Measurements from ENCODE around the gene ITFG1. TPM values are rescaled to one million over a fixed set of nuclear protein-coding genes. Genes with fewer than 3 reads are reported as not detected.

ITFG1 gene
- total and polyA plus RNA-seq, 7 donors, result 12.0 to 59.3 (median 36.0) TPM

DNA sequence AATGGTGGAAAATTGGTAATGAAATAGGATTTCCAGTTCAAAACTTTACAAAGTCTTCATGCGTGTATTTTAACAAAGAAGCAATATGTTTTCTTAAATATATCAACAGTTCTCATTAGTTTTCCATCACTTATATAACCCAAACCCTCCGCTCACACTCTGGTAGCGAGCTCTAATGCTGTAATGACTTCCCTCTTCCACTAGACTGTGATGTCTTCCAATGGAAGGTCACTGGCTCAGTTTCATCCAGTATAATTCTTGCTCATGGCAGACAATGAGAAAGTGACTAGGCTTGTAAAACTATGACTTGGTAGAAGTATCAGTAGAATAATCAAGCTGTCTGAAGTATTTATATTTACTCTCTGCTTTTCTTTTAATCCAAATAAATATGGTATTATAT, 349.9 kb downstream of the ITFG1 start:
- intact Hi-C loops (cut with DNase I), result no loop called here
- WGBS, 2 donors, result 96 to 97% methylated on average over 3 of the region's 3 CpGs
- Histone ChIP-seq H3K4me1 (no peaks in the 10 kb centered on the region), H3K36me3 (no peaks in the 10 kb centered on the region), H3K27ac (no peak overlapping the region), H3K4me3 (no peak overlapping the region), H3K27me3 (no peaks in the 10 kb centered on the region), H3K9me3 (no peaks in the 10 kb centered on the region)
- no peak for DNase-seq
- TF ChIP-seq POLR2A (IDR thresholded peaks at IDR 0.05) (no peak), POLR2AphosphoS5 (IDR thresholded peaks at IDR 0.05) (no peak), EP300 (IDR thresholded peaks at IDR 0.05) (no peak)
- TF ChIP-seq, protein P1, sequence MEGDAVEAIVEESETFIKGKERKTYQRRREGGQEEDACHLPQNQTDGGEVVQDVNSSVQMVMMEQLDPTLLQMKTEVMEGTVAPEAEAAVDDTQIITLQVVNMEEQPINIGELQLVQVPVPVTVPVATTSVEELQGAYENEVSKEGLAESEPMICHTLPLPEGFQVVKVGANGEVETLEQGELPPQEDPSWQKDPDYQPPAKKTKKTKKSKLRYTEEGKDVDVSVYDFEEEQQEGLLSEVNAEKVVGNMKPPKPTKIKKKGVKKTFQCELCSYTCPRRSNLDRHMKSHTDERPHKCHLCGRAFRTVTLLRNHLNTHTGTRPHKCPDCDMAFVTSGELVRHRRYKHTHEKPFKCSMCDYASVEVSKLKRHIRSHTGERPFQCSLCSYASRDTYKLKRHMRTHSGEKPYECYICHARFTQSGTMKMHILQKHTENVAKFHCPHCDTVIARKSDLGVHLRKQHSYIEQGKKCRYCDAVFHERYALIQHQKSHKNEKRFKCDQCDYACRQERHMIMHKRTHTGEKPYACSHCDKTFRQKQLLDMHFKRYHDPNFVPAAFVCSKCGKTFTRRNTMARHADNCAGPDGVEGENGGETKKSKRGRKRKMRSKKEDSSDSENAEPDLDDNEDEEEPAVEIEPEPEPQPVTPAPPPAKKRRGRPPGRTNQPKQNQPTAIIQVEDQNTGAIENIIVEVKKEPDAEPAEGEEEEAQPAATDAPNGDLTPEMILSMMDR (IDR thresholded peaks at IDR 0.05), result no peak

DNA sequence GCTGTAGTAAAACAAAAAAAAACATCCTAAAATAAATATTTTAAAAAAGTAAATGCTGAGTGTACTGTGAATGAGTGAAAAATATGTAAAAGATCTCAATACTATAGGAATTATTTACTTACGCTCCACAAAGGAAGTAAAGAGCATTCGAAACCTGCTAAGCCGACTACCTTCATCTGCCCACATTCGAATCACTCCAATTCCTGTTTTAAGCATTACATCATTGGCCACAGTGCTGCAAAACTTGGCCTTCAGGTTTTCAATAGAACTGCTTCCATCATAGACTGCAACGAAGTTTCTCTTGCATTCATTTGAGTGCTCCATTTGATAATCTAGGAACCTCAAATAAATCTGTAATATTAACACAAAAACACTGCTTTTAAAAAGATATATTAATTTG, 351.5 kb downstream of the ITFG1 start:
- WGBS, 2 donors, result 85 to 91% methylated on average over 5 of the region's 5 CpGs
- Histone ChIP-seq H3K27me3 (no peaks in the 10 kb centered on the region), H3K36me3 (no peaks in the 10 kb centered on the region), H3K9me3 (no peaks in the 10 kb centered on the region), H3K4me1 (no peaks in the 10 kb centered on the region), H3K4me3 (no peak overlapping the region), H3K27ac (no peak overlapping the region)
- TF ChIP-seq EP300 (IDR thresholded peaks at IDR 0.05) (no peak), POLR2A (IDR thresholded peaks at IDR 0.05) (no peak), POLR2AphosphoS5 (IDR thresholded peaks at IDR 0.05) (no peak)
- TF ChIP-seq, protein P1 (IDR thresholded peaks at IDR 0.05), result no peak
- no peak for DNase-seq
- intact Hi-C loops (cut with DNase I), result no loop called here

Small RNA genes within 50 kb of the gene (small RNA-seq; reads per million reads assigned to genes)
- gene RF00019, result 0 reads per million in 3 donors
- 0 to 0.22 (median 0.06) reads per million in 3 donors for gene RNA5SP425

Other genes with a start within 250 kb of the ITFG1 start
- gene PHKB, start 268 bp upstream of the ITFG1 start, total RNA-seq, result 10 to 100 TPM; 60.5 to 95.6 (median 83.6) TPM
- 10 to 100 TPM; 24.6 to 40.9 (median 30.4) TPM for gene PHKB, start 268 bp upstream of the ITFG1 start, polyA plus RNA-seq